HG03575 (cell line): ENCODE data around the gene YOD1.
"Not testable (repeated sequence)": the region's sequence is repeated elsewhere in the genome, so short reads cannot be mapped to it uniquely, and the experiment has no call there.

ENCODE experiments used
- ATAC-seq: cut with Tn5 transposase; IDR thresholded peaks from one replicate; pipeline ENCODE4 v1.9.1; 2021; ENCODE audit not compliant: unreplicated experiment, insufficient number of reproducible peaks, low FRiP score; ENCODE audit errors: extremely low read depth

YOD1 gene

GRCh38 chr1:207054491-207054890 lies 3.5 kb upstream of the YOD1 start:
- no peak for ATAC-seq

- ATAC-seq: no peak
Observed at GRCh38 chr1:207052911-207053769, 2.1 kb upstream of the YOD1 start, which contains the start of gene PFKFB2. Gene PFKFB2 (plus strand): TSS chr1:207053275. CDS start chr1:207054718, 1,443 bp downstream.

GRCh38 chr1:207050480-207051190 lies 373 bp downstream of the YOD1 start:
- no peak for ATAC-seq

- ATAC-seq: no peak
Observed at GRCh38 chr1:207049974-207050391, 1.0 kb downstream of the YOD1 start.

- no peak for ATAC-seq
Observed at GRCh38 chr1:207049514-207049913, 1.5 kb downstream of the YOD1 start.

DNA sequence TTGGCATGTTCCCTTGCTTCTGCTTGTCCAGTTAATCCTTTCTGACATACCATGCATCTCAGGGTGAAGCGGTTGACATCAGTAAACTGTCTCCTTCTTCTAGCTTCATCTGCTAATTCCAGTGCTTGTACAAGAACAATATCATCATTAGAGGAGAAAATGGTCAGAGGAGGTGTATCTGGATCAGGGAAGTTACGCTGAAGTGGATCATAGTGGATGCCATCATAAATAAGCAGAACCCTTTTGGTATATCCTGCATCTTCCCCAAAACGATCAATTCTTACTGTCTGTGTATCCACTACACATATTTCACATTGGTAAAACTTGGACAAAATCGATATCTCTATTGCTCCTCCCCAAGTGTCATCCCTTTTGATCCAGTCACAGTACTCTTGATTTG lies 2.0 kb downstream of the YOD1 start:
- no peak for ATAC-seq

DNA sequence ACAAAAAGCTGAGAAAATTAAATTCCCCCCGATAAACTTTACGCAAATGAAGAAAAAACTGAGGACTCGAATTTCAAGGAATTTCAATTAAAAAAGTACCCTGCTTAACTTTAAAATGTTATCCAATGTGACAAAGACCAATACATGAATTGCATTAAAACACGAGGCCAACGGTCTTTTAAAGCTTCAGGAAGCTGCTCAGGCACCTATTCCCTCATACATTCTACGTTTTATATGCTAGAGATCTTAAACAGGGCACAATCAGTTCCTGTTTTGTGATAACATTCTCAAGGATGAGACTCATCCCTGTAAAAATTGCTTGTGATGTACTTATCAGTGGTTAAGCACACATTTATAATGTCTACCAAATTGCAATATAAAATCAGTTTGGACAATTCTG lies 3.0 kb downstream of the YOD1 start:
- no peak for ATAC-seq

- ATAC-seq: no peak
Observed at GRCh38 chr1:207047505-207047904, 3.5 kb downstream of the YOD1 start.

- no peak for ATAC-seq
Observed at GRCh38 chr1:207045453-207045852, 5.6 kb downstream of the YOD1 start.

DNA sequence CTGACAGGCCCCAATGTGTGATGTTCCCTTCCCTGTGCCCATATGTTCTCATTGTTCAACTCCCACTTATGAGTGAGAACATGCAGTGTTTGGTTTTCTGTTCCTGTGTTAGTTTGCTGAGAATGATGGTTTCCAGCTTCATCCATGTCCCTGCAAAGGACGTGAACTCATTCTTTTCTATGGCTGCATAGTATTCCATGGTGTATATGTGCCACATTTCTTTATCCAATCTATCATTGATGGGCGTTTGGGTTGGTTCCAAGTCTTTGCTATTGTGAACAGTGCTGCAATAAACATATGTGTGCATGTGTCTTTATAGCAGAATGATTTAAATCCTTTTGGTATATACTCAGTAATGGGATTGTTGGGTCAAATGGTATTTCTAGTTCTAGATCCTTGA lies 9.6 kb downstream of the YOD1 start:
- ATAC-seq: not testable (repeated sequence)

DNA sequence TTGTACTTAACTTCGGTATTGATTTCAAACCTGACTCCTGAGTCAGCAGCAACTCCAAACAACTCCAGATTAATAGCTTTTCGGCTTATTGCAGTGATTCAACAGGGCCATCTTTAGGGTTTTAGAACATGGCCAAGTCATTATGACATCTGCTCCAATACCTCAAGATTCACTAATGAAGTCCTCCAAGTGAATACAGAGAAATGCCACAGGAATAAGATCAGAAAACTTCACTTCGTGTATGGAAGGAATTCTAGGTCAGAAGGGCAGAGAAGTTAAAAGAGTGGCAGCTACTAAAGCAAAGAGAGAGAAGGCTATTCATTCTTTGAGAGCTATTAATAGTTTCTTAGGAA lies 10.9 kb downstream of the YOD1 start:
- ATAC-seq: no peak

- ATAC-seq: no peak
Observed at GRCh38 chr1:207039380-207040180, 11.4 kb downstream of the YOD1 start.

- ATAC-seq: no peak
Observed at GRCh38 chr1:207036865-207037264, 14.1 kb downstream of the YOD1 start.

- no peak for ATAC-seq
Observed at GRCh38 chr1:207035877-207036551, 15.0 kb downstream of the YOD1 start.

DNA sequence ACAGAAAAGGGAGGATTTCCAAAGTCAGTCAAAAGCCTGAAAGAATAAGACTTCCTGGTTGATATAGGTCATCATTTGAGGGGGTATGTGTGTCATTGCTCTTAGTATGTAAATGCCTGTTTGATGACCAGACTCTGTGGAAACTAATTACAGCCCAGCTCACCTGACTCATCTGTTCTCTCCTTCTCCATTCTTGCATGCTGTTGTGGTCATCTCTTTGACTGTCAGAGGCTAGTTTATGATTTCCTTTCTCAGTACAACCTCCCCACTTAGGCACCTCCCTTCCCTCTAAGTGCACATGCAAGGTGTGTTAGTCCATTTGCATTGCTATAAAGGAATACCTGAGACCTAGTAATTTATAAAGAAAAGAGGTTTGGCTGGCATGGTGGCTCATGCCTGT lies 16.0 kb downstream of the YOD1 start:
- ATAC-seq: no peak

DNA sequence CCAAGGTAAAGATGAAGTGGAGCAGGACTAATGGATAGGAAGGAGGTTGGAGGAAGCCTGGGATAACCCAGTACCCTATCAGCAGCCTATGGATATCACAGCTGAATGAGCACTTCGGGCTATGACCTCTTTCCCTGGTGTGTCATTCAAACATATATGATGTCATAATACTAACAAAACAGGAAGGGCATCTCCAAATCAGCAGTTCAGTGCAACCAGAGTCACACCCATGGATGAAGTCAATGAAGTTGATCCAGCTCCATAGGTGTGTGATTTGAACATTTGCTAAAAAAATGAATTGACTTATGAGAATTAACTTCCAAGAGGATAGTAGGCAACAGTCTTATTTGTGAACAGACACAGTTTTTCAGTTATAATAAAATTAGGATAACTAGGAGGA lies 16.8 kb downstream of the YOD1 start:
- no peak for ATAC-seq

- no peak for ATAC-seq
Observed at GRCh38 chr1:207033302-207033701, 17.7 kb downstream of the YOD1 start.

GRCh38 chr1:207032528-207033017 lies 18.4 kb downstream of the YOD1 start, which contains the start of gene C1orf116:
Gene C1orf116 (minus strand): TSS chr1:207032756. CDS start chr1:207027598, 5,158 bp downstream.
- no peak for ATAC-seq
